ENCODE measurements around the gene SRRM1. TPM values are rescaled to one million over a fixed set of nuclear protein-coding genes. Genes with fewer than 3 reads are reported as not detected.

The SRRM1 gene
- total RNA-seq, 1 experiment from 2014 or later = 290 TPM

DNA sequence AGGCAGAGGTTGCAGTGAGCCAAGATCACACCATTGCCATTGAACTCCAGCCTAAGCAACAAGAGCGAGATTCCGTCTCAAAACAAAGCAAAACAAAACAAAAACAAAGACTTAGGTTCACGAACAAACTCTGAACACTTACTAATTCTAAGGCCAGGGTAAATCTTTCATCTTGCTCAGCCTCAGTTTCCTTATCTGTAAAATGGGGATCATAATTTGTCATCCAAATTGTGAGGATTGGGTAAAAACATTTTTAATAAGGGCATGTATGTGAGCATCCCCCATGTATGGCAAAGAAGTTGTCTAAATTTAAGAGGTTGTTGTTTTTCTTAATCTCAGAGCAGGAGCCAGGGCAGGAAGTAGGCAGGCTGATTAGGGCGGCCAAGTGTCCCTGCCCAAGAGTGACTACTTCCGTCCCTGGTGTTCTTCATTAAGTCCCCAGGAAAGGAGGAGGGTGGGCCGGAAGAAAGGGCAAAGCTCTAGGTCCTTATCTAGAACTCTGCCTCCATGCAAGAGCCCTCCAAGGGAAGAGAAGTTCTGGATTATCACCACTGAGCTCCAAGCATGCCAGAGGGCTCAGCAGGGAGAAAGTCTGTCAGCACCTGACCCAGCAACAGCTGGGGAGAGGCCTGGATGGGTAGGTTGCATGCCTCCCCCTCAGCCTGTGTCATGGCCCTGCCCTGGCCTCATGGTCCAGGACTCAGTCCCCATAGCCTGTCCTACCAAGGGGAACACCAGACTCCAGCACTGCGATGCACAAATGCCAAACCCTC lies 52.3 kb downstream of the SRRM1 start:
- no peak overlapping the region for H3K4ac ChIP-seq (ENCODE audit: low read depth, low read length)
- WGBS (ENCODE audit: extremely low coverage, insufficient read length, low lambda C conversion rate) = no CpG with 5 or more reads among the region's 7 CpGs
- H2BK120ac ChIP-seq (ENCODE audit: low read depth, low read length, poor library complexity, severe bottlenecking) = no peak overlapping the region
- no peaks in the 10 kb centered on the region for H3K79me2 ChIP-seq (ENCODE audit: insufficient read depth, low read length)
- Mint-ChIP-seq H3K36me3 (ENCODE audit: insufficient read depth in 1 of 3, low read depth in 3 of 3) (peaks cover 3 to 15% (median 5%) of the 10 kb centered on the region in 3 experiments; a peak in 4 of 7 replicates), H3K27me3 (ENCODE audit: low read depth) (peaks cover 2% of the 10 kb centered on the region), H3K27ac (no peak overlapping the region), H3K4me1 (peaks cover 14 to 16% of the 10 kb centered on the region in 2 experiments), H3K4me3 (no peak overlapping the region), H3K9me3 (peaks cover 10 to 14% of the 10 kb centered on the region in 2 experiments)
- H3K23ac ChIP-seq (ENCODE audit: insufficient read length, low read depth, low read length) = no peak overlapping the region
- no peak overlapping the region for H4K5ac ChIP-seq (ENCODE audit: insufficient read length, low read depth, low read length)
- H3K4me2 ChIP-seq (ENCODE audit: insufficient read depth, insufficient read length, low read length) = no peak overlapping the region
- no peak overlapping the region for H2AK5ac ChIP-seq (ENCODE audit: insufficient read length, low read length)
- no peak overlapping the region for H3T11ph ChIP-seq (ENCODE audit: low read length)
- H2BK20ac ChIP-seq (ENCODE audit: low read depth, low read length, poor library complexity, severe bottlenecking) = no peak overlapping the region
- H2BK15ac ChIP-seq (ENCODE audit: low read depth, low read length) = no peak overlapping the region
- no peak overlapping the region for H3K27ac ChIP-seq (ENCODE audit: insufficient read length, low read depth, low read length)
- H2BK12ac ChIP-seq (ENCODE audit: insufficient read length, low read depth, low read length) = no peak overlapping the region
- H2BK5ac ChIP-seq (ENCODE audit: insufficient read length, low read length) = no peak overlapping the region
- no peak overlapping the region for H3K14ac ChIP-seq (ENCODE audit: insufficient read depth, low read length)
- DNase-seq = no peak
- no peaks in the 10 kb centered on the region for H3K27me3 ChIP-seq (ENCODE audit: insufficient read depth, low read length)
- TF ChIP-seq, protein P1, sequence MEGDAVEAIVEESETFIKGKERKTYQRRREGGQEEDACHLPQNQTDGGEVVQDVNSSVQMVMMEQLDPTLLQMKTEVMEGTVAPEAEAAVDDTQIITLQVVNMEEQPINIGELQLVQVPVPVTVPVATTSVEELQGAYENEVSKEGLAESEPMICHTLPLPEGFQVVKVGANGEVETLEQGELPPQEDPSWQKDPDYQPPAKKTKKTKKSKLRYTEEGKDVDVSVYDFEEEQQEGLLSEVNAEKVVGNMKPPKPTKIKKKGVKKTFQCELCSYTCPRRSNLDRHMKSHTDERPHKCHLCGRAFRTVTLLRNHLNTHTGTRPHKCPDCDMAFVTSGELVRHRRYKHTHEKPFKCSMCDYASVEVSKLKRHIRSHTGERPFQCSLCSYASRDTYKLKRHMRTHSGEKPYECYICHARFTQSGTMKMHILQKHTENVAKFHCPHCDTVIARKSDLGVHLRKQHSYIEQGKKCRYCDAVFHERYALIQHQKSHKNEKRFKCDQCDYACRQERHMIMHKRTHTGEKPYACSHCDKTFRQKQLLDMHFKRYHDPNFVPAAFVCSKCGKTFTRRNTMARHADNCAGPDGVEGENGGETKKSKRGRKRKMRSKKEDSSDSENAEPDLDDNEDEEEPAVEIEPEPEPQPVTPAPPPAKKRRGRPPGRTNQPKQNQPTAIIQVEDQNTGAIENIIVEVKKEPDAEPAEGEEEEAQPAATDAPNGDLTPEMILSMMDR (conservative IDR thresholded peaks at IDR 0.05) = no peak
- H3K4me1 ChIP-seq (ENCODE audit: insufficient read depth, low read length) = peaks cover 2% of the 10 kb centered on the region; the same call in 1 of the 2 replicates
- H3K79me1 ChIP-seq (ENCODE audit: insufficient read depth, low read depth, low read length, poor library complexity, severe bottlenecking) = no peaks in the 10 kb centered on the region
- H2AFZ ChIP-seq (ENCODE audit: low read length) = no peak overlapping the region
- no peak overlapping the region for H3K9ac ChIP-seq (ENCODE audit: extremely low read depth, insufficient read length, low read length)
- no peak overlapping the region for H3K18ac ChIP-seq (ENCODE audit: insufficient read length, low read depth, low read length)
- no peaks in the 10 kb centered on the region for H3K9me3 ChIP-seq (ENCODE audit: control insufficient read depth, low read depth, low read length)
- H4K20me1 ChIP-seq (ENCODE audit: control insufficient read depth, insufficient read depth, insufficient read length) = no peaks in the 10 kb centered on the region
- no peak overlapping the region for H3K56ac ChIP-seq (ENCODE audit: insufficient read length, low read depth, low read length)
- H4K8ac ChIP-seq (replicated peaks; ENCODE audit: insufficient read length, low read depth, low read length) = no peak overlapping the region
- no peak overlapping the region for H4K91ac ChIP-seq (ENCODE audit: insufficient read length, low read depth, low read length)
- H3K23me2 ChIP-seq (ENCODE audit: insufficient read length, low read depth, low read length, poor library complexity, severe bottlenecking) = no peaks in the 10 kb centered on the region
